ENCODE measurements around the gene NCKAP5. TPM values are rescaled to one million over a fixed set of nuclear protein-coding genes. Genes with fewer than 3 reads are reported as not detected.
"Not testable (repeated sequence)": the region's sequence is repeated elsewhere in the genome, so short reads cannot be mapped to it uniquely, and the experiment has no call there.

The NCKAP5 gene
- total RNA-seq, 1 donor from 2014 or later: 2.7 TPM

GRCh38 chr2:133475610-133476009 is 92.7 kb downstream of the NCKAP5 start:
- Histone ChIP-seq H3K9me3 (ENCODE audit: insufficient read depth, low read depth, low read length) (no peaks in the 10 kb centered on the region), H3K4me1 (ENCODE audit: insufficient read depth, low read length) (no peaks in the 10 kb centered on the region), H4K20me1 (ENCODE audit: insufficient read depth, low read length) (no peaks in the 10 kb centered on the region), H3K36me3 (ENCODE audit: insufficient read depth, low read length) (no peaks in the 10 kb centered on the region), H3K79me2 (ENCODE audit: insufficient read depth, low read length) (no peaks in the 10 kb centered on the region), H3K9ac (ENCODE audit: low read length) (no peak overlapping the region), H2AFZ (ENCODE audit: low read depth, low read length) (no peak overlapping the region), H3K4me2 (ENCODE audit: low read length) (no peak overlapping the region), H3K27ac (ENCODE audit: low read depth, low read length) (no peak overlapping the region), H3K4me3 (ENCODE audit: insufficient read depth, low read depth, low read length) (no peak overlapping the region), H3K27me3 (ENCODE audit: insufficient read depth, low read length) (no peaks in the 10 kb centered on the region)
- no peak for TF ChIP-seq EZH2 (IDR thresholded peaks at IDR 0.05; ENCODE audit: insufficient read depth, low read length)
- TF ChIP-seq, protein P1, sequence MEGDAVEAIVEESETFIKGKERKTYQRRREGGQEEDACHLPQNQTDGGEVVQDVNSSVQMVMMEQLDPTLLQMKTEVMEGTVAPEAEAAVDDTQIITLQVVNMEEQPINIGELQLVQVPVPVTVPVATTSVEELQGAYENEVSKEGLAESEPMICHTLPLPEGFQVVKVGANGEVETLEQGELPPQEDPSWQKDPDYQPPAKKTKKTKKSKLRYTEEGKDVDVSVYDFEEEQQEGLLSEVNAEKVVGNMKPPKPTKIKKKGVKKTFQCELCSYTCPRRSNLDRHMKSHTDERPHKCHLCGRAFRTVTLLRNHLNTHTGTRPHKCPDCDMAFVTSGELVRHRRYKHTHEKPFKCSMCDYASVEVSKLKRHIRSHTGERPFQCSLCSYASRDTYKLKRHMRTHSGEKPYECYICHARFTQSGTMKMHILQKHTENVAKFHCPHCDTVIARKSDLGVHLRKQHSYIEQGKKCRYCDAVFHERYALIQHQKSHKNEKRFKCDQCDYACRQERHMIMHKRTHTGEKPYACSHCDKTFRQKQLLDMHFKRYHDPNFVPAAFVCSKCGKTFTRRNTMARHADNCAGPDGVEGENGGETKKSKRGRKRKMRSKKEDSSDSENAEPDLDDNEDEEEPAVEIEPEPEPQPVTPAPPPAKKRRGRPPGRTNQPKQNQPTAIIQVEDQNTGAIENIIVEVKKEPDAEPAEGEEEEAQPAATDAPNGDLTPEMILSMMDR (IDR thresholded peaks at IDR 0.05; ENCODE audit: insufficient read depth, low read depth, low read length): no peak
- DNase-seq (ENCODE audit: low read depth): no peak
- no peak overlapping the region for H3K4me3 Mint-ChIP-seq (ENCODE audit: unreplicated experiment)
- peaks cover 2% of the 10 kb centered on the region for H3K27me3 Mint-ChIP-seq (ENCODE audit: low read depth, unreplicated experiment)
- H3K36me3 Mint-ChIP-seq (ENCODE audit: low read depth, unreplicated experiment): no peaks in the 10 kb centered on the region
- H3K9me3 Mint-ChIP-seq (ENCODE audit: unreplicated experiment): peaks cover 1% of the 10 kb centered on the region
- FAIRE-seq: no peak
- H3K27ac Mint-ChIP-seq (ENCODE audit: unreplicated experiment): no peak overlapping the region
- H3K4me1 Mint-ChIP-seq (ENCODE audit: low read depth, unreplicated experiment): no peaks in the 10 kb centered on the region

- H3K4me2 ChIP-seq (ENCODE audit: low read length); H3K36me3 Mint-ChIP-seq (ENCODE audit: low read depth, unreplicated experiment); H3K4me3 Mint-ChIP-seq (ENCODE audit: unreplicated experiment); H3K9ac ChIP-seq (ENCODE audit: low read length); H2AFZ ChIP-seq (ENCODE audit: low read depth, low read length); DNase-seq (ENCODE audit: low read depth); H4K20me1 ChIP-seq (ENCODE audit: insufficient read depth, low read length); H3K9me3 Mint-ChIP-seq (ENCODE audit: unreplicated experiment); H3K27me3 ChIP-seq (ENCODE audit: insufficient read depth, low read length); H3K4me1 ChIP-seq (ENCODE audit: insufficient read depth, low read length); H3K4me3 ChIP-seq (ENCODE audit: insufficient read depth, low read depth, low read length); H3K27me3 Mint-ChIP-seq (ENCODE audit: low read depth, unreplicated experiment); H3K36me3 ChIP-seq (ENCODE audit: insufficient read depth, low read length); H3K27ac Mint-ChIP-seq (ENCODE audit: unreplicated experiment); H3K27ac ChIP-seq (ENCODE audit: low read depth, low read length); H3K4me1 Mint-ChIP-seq (ENCODE audit: low read depth, unreplicated experiment); H3K9me3 ChIP-seq (ENCODE audit: insufficient read depth, low read depth, low read length); H3K79me2 ChIP-seq (ENCODE audit: insufficient read depth, low read length); FAIRE-seq: not testable (repeated sequence)
Observed at GRCh38 chr2:133470446-133470845, 97.8 kb downstream of the NCKAP5 start.

GRCh38 chr2:133462811-133463210 is 105.5 kb downstream of the NCKAP5 start:
- Histone ChIP-seq H3K9ac (ENCODE audit: low read length) (no peak overlapping the region), H3K4me1 (ENCODE audit: insufficient read depth, low read length) (no peaks in the 10 kb centered on the region), H3K4me3 (ENCODE audit: insufficient read depth, low read depth, low read length) (no peak overlapping the region), H3K36me3 (ENCODE audit: insufficient read depth, low read length) (no peaks in the 10 kb centered on the region), H3K27ac (ENCODE audit: low read depth, low read length) (no peak overlapping the region), H4K20me1 (ENCODE audit: insufficient read depth, low read length) (no peaks in the 10 kb centered on the region), H3K27me3 (ENCODE audit: insufficient read depth, low read length) (no peaks in the 10 kb centered on the region), H2AFZ (ENCODE audit: low read depth, low read length) (no peak overlapping the region), H3K9me3 (ENCODE audit: insufficient read depth, low read depth, low read length) (no peaks in the 10 kb centered on the region), H3K4me2 (ENCODE audit: low read length) (no peak overlapping the region), H3K79me2 (ENCODE audit: insufficient read depth, low read length) (no peaks in the 10 kb centered on the region)
- Mint-ChIP-seq H3K27ac (ENCODE audit: unreplicated experiment) (no peak overlapping the region), H3K36me3 (ENCODE audit: low read depth, unreplicated experiment) (no peaks in the 10 kb centered on the region), H3K4me3 (ENCODE audit: unreplicated experiment) (no peak overlapping the region), H3K4me1 (ENCODE audit: low read depth, unreplicated experiment) (no peaks in the 10 kb centered on the region), H3K9me3 (ENCODE audit: unreplicated experiment) (peaks cover 2% of the 10 kb centered on the region), H3K27me3 (ENCODE audit: low read depth, unreplicated experiment) (no peaks in the 10 kb centered on the region)
- FAIRE-seq: no peak
- no peak for DNase-seq (ENCODE audit: low read depth)
- TF ChIP-seq, protein P1 (IDR thresholded peaks at IDR 0.05; ENCODE audit: insufficient read depth, low read depth, low read length): no peak
- no peak for TF ChIP-seq EZH2 (IDR thresholded peaks at IDR 0.05; ENCODE audit: insufficient read depth, low read length)
